DMS79 treated with DMSO at 0.1 percent for 48 hours (cell line): Measurements from ENCODE around the gene ZBTB22.
"Not testable (repeated sequence)": the region's sequence is repeated elsewhere in the genome, so short reads cannot be mapped to it uniquely, and the experiment has no call there.

Source experiments
- DNase-seq: peaks from one replicate; lab custom pipeline; 2025; lab: John Stamatoyannopoulos, UW

Gene ZBTB22

DNA sequence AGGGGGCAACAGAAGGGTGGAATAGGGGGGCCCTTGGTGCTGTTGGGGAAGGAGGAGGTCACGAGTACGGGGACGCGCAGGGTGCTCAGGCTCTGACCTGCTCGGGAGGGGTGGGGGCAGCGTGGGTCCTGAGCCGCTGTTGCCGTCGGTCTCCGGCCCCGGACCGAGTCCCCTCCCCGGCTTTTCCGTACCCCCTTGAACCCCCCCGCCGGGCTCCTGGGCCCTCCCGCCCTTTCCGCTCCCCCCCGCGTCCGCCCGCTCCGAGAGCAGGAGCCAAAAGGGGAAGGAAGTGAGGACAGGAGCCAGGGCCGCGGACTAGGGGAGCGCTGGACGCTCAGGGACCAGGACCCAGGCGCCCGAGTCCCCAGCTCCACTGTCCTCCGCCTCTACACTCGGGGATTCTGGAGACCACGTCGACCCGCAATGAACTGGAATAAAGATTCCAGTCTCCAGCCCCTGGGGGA lies 18.7 kb downstream of the ZBTB22 start, which contains the start of gene RGL2:
TSS of gene RGL2 (minus strand) at position 170 of the 464 bp plus-strand sequence. CDS start 332 bp downstream, outside the sequence.
- DNase-seq: peak; percentile 44

DNA sequence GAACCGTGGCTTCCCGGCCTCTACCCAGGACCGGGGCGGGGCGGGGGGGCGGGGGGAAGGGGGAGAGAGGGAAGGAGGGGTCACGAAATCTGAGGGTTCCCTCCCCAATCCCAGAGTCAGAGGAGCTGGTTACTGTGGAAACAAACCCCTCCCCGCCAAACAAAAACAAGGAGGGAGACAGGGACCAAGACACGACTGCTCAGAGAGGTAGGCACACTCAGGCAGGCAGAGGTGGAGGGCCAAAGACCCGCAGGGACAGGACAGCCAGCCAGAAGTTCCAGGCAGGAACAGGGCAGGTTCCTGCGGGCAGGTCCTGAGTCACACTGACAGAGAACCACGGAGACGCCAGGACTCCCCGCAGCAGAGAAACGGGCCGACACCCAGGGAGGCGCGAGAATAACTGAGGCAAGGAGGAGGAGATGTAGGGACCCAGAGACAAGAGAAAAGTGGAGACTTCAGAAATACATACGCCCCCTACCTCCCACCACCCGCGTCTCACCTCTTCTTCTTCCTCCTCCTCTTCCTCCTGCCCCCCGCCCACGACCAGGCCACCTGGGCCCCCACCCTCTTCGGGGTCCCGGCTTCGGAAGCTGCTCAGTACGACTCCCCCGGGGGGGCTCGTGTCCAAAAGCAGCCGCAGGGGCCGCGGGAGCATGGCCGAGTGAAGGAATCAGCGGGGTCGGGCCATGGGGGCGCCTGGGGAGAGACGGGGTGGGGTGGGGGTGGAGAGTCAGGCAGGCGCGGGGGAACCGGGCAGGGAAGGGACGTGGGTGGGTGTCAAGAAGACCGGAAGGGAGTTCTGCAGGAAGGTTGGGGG lies 19.4 kb downstream of the ZBTB22 start:
- DNase-seq: peak; percentile 16

GRCh38 chr6:33297406-33297955 lies 20.1 kb downstream of the ZBTB22 start:
- DNase-seq: no peak

- no peak for DNase-seq
Observed at GRCh38 chr6:33296797-33297405, 20.6 kb downstream of the ZBTB22 start.

GRCh38 chr6:33295621-33296369 lies 21.7 kb downstream of the ZBTB22 start:
- no peak for DNase-seq

DNA sequence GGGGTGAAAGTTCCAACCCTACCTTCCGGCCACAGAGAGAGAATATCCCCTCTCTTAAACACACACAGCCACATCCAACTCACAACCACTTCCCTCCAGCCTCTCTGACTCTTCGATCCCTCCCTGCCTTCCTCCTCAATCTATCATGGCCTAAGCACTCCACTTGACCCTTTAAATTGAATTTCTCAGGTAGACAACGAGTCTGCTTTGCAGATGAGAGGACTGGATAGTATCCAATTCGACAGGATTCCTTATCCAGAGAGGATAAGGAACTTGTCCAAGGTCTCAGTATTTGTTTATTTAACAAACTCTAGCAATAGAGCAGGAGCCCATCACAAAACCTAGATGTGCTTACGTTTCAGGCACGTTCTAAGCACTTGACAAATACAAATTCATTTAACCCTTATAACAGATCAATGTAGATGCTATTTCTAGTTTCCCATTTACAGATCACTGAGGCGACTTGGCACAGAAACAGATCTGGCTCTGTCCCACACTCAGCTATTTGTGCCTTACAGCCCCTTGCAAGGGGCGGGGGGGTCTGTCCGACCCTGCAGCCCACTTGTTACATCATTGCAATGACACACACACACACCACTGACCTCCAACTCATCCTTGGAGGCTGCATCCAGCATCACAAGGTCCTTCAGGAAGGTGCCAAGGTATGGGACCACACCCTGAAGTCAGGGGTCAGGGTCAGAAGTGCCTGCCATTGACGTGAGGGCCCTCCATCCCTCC lies 23.3 kb downstream of the ZBTB22 start:
- no peak for DNase-seq

DNA sequence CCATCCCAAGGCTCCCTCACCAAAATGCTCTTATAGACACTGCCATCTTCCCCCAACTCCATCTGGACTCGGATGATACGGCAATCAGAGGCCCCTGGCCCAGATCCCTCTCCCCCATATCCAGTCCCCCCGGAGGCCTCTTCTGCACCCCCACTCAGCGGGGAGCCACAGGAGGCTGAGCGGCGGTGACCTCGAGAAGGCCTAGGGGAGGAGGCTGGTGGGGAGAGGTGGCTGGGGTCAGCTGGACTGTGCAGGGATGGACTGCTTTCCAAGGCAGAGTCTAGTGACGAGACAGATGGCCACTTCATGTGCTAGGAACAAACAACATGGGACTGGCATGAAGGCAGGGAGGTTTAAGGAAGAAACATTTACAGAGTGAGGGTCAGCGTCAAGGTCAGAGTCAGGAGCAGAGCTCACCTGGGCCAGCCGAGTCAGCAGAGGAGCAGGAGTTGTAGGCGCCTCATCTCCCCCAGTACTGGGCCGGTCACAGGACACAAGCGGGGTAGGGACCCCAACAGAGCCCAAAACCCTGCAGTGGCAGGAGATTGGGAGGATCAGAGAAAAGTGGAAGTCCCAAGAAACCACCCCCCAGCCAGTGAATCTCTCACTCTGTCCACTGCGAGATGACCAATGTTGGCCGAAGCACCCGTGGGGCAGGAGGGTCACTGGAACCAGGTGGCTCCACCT lies 24.4 kb downstream of the ZBTB22 start:
- DNase-seq: no peak

GRCh38 chr6:33290459-33290858 lies 27.1 kb downstream of the ZBTB22 start:
- no peak for DNase-seq

DNA sequence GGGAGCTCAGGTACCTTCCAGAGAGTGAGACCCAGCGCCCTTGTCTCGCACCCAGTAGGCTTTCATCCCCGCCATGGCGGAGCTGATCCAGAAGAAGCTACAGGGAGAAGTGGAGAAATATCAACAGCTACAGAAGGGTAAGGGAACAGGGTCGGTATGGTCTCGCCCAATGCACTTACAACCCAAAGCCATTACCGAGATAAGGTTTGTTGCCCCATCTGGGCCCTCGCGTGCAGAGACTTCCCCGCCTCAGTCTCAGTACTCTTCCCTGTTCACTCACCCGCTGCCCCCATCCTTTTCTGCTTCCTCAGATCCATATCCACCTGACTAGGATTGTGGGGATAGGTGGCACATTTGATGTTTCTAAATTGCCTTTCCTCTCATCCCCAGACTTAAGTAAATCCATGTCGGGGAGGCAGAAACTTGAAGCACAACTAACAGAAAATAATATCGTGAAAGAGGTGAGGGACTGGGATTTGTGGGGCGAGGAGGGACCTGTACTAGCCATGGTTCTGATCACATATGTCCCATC lies 27.7 kb downstream of the ZBTB22 start:
- no peak for DNase-seq

DNA sequence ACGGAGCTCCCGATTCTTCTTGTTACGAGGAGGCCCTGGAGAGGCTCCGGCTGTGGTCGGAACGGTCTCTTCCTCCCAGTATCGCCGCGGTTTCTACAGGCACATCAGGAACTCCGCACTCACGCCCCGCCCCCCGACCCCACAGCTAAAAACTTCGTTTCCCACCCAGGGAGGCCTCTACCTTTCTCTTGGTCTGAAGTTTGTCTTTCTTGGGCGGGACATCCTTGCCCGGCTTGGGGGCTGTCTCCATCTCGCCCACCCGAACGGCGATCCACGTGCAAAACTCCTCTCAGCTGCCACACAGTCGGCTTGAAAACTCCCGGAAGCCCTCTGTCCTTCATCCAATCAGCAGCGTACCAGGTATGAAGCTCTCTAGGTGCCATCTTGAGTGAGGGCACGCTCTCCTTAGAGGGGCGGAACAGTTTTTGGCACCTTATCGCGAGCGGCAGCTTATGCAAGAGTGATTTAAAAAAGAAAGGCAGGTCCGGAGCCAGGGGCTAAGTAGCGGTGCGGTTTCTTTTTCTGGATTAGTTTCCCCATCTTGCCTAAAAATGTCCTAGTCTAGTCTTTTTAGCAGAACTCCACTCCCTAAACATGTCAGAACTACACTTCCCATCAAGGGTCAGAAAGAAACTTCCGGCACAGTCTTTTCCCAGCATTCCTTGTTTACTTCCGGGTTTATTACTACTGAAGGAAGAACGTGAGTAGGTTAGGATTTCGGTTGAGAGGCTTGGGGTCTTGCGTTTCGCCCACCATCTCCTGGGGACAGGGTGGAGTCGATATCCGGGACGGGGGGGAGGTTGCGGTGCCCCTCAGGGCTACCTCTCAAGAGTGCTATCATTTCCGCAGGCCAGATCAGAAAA lies 28.4 kb downstream of the ZBTB22 start, which contains the start of the genes PFDN6 and WDR46:
TSS of gene PFDN6 (plus strand) at position 681 of the 863 bp plus-strand sequence. CDS start 256 bp downstream, outside the sequence.
TSS of gene WDR46 (minus strand) at position 319 of the 863 bp plus-strand sequence. CDS start at position 250, 69 bp downstream.
- peak; percentile 94 for DNase-seq

- DNase-seq: no peak
Observed at GRCh38 chr6:33288141-33288920, 29.2 kb downstream of the ZBTB22 start.

DNA sequence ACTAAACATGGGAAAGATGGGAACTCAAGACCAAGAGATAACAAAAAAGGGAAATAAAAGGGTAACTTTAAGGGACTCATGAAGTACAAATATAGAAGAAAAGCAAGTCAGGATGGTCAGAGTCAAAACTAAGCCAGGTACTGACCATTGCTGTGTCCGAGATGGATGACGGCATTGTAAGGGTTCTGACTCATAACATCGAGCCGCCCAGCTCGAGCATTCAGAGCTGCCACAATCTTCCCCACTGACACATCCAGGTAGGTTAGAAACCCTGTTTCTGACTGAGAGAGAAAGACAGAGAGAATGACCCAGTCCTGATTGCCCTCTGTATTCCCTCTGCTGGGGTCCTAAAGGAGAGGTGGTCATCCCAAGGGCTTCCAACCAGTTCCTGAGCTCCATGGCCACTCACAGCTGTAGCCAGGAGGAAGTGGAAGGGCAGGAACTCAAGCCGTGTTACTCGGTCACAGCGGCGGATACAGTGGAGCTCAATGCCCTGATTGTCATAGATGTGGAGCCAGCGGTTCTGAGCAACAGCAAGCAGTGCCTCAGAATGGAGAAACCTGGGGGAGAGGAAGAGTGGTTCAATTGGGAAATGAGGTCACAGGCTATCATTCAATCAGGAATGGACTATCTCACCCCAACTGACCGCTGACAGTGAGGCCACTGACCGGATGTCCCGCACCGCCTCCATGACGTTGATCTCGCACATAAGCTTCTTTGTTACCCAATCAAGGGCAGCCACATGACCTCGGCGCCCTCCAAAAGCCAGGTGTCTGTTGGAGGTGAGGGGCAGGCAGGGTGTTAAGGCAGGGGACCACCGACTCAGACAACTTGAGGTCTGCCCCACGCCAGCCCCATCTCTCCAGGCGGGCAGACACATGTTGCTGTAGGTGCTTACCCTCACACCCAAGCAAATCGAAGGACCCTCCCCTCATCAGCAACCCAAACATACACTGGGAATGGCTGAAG lies 30.3 kb downstream of the ZBTB22 start:
- DNase-seq: no peak

DNA sequence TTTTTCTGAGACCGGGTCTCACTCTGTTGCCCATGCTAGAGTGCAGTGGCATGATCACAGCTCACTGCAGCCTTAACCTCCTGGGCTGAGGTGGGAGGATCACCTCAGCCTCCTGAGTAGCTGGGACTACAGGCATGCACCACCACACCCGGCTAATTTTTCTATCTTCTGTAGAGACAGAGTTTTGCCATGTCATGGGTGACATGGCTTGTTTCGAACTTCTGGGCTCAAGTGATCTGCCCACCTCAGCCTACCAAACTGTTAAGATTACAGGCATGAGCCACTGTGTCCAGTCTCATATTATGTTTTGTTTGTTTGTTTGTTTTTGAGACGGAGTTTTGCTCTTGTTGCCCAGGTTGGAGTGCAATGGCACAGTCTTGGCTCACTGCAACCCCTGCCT lies 32.3 kb downstream of the ZBTB22 start:
- not testable (repeated sequence) for DNase-seq

DNA sequence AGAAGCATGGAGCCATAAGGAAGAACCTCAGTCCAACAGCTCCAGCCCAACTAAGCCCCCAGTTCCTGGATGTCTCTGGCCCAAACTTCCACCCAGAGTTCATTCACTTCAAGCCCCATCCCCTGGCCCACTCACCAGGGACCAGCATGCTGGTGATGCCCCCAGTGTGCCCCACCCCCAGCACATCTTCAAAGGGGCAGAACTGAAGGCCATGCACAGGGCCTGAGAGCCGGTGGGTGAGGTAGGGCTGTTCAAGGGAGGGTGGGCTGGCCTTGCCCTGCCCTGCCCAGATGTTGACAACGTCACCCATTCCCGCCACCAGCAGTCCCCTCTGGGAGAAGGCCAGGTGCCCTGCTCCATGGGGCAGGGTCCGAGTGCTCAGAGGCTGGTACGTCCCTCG lies 37.0 kb downstream of the ZBTB22 start:
- DNase-seq: no peak

GRCh38 chr6:33279971-33280511 lies 37.5 kb downstream of the ZBTB22 start:
- peak; percentile 19 for DNase-seq

- DNase-seq: no peak
Observed at GRCh38 chr6:33279257-33279695, 38.3 kb downstream of the ZBTB22 start.

DNA sequence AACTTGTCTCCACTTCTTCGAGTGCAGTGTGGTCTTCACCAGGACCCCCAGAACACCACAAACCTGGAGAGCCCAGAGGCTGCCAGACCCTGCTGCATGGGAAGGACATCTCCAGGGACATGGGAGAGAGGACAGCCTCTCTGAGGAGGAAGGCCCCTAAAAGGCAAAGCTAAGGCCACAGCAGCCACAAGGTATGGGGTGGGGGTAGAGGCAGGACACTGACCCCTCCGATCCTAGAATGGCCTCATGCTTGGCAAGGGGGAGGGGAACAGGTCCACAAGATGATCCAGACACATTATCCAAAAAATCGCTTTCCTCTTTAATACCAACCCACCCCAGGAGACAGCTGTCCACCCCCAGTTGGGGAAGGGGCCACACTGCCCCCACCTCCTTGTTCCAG lies 38.7 kb downstream of the ZBTB22 start:
- no peak for DNase-seq
